Sigmoid colon (tissue), 7 donors: ENCODE data around the gene PICALM. TPM values are rescaled to one million over a fixed set of nuclear protein-coding genes. Genes with fewer than 3 reads are reported as not detected.

ENCODE experiments used
- DNase-seq: peaks from one replicate; pipeline ENCODE4 v3.0.0-alpha.2; 2019
- H3K27ac ChIP-seq, 4 donors: fragments of 200-600 bp; sonication (generic); one replicate each; pipeline ENCODE4 v1.5.1; 2016 to 2019; ENCODE audit warnings: mild to moderate bottlenecking in 1 of 4
- H3K27me3 ChIP-seq, 3 donors: fragments of 200-600 bp; sonication (generic); one replicate each; pipeline ENCODE4 v1.5.1; 2019; ENCODE audit warnings: mild to moderate bottlenecking in 1 of 3
- H3K36me3 ChIP-seq, 4 donors: fragments of 200-600 bp; sonication (generic); one replicate each; pipeline ENCODE4 v1.5.1; 2016 to 2019
- H3K4me1 ChIP-seq, 4 donors: fragments of 200-600 bp; sonication (generic); one replicate each; pipeline ENCODE4 v1.5.1; 2017 to 2019
- H3K4me3 ChIP-seq, 4 donors: fragments of 200-600 bp; sonication (generic); one replicate each; pipeline ENCODE4 v1.5.1; 2017 to 2019; ENCODE audit warnings: mild to moderate bottlenecking in 2 of 4, moderate library complexity in 1 of 4
- H3K9me3 ChIP-seq, 4 donors: fragments of 200-600 bp in 3 of 4; sonication (generic) in 3 of 4; one replicate each; pipeline versions ENCODE4 v1.5.1 to v1.6.1; 2013 to 2019
- CTCF ChIP-seq, 4 experiments: fragments of 450-650 bp in 3 of 4; fragments of 200-600 bp in 1 of 4; IDR thresholded peaks; one replicate each; pipeline ENCODE4 v1.5.1; 2016 to 2019; ENCODE audit warnings: antibody characterized with exemption in 4 of 4, mild to moderate bottlenecking in 3 of 4, moderate library complexity in 2 of 4
- EP300 ChIP-seq, 4 donors: sonication (generic); formaldehyde crosslinking; IDR thresholded peaks; one replicate each; pipeline ENCODE4 v1.6.1; 2017; ENCODE audit warnings: antibody characterized with exemption in 4 of 4
- POLR2A ChIP-seq, 2 donors: fragments of 450-650 bp; IDR thresholded peaks; one replicate each; pipeline ENCODE4 v1.6.1; 2016; ENCODE audit warnings: antibody characterized with exemption in 2 of 2, mild to moderate bottlenecking in 2 of 2, moderate library complexity in 2 of 2
- POLR2AphosphoS5 ChIP-seq, 4 donors: sonication (generic); formaldehyde crosslinking; IDR thresholded peaks; one replicate each; pipeline ENCODE4 v1.6.1; 2017; ENCODE audit warnings: antibody characterized with exemption in 4 of 4
- WGBS, 2 donors: extraction: QIAGEN DNeasy Blood & Tissue Kit; methylation state at CpG; one replicate each; pipeline ENCODE4 v1.1.7; 2013; 5-methylcytosine and 5-hydroxymethylcytosine counted together
- intact Hi-C: fragments of 100-400 bp; cut with DNase I; formaldehyde crosslinking; loops from one replicate; pipeline ENCODE4 v1.15.1; 2023
- polyA plus RNA-seq, 3 donors: library from polyadenylated mRNA; stranded (reverse); fragments of 200-250 nt; gene quantifications; one replicate each; pipeline ENCODE4 v1.2.3, GENCODE V29; 2013
- total RNA-seq, 4 donors: library from RNA; depleted of rRNA; stranded (reverse); fragments of >200 nt; gene quantifications; one replicate each; pipeline ENCODE4 v1.1.0, GENCODE V29; 2016
- donor health status: healthy with polysubstance abuse.
- donor health status: Bipolar disorder and iron deficiency.
- donor health status: healthy.

PICALM gene
- total and polyA plus RNA-seq, 7 donors, result 55.3 to 250 (median 213) TPM

- TF ChIP-seq CTCF (IDR thresholded peaks at IDR 0.05) (no peak), POLR2AphosphoS5 (IDR thresholded peaks at IDR 0.05) (no peak)
- DNase-seq, result no peak
- intact Hi-C loops, result no loop called here
Observed at GRCh38 chr11:86035164-86035563, 33.7 kb downstream of the PICALM start.

GRCh38 chr11:86034710-86035109 is 34.2 kb downstream of the PICALM start:
- DNase-seq, result no peak
- no peak overlapping the region for H3K4me3 ChIP-seq
- no peak overlapping the region for H3K27ac ChIP-seq
- intact Hi-C loops, result no loop called here
- TF ChIP-seq POLR2AphosphoS5 (IDR thresholded peaks at IDR 0.05), result no peak
- TF ChIP-seq POLR2A (IDR thresholded peaks at IDR 0.05), result no peak
- TF ChIP-seq EP300 (IDR thresholded peaks at IDR 0.05), result no peak
- TF ChIP-seq CTCF (IDR thresholded peaks at IDR 0.05), result no peak
- no peaks in the 10 kb centered on the region for H3K9me3 ChIP-seq
- peaks cover 0 to 65% (median 47%) of the 10 kb centered on the region in 4 donors for H3K4me1 ChIP-seq
- WGBS, 2 donors, result 33 to 74% methylated on average over 2 of the region's 2 CpGs
- H3K36me3 ChIP-seq, result peaks cover 0 to 14% (median 1%) of the 10 kb centered on the region in 4 donors
- no peaks in the 10 kb centered on the region for H3K27me3 ChIP-seq

More at GRCh38 chr11:86035164-86035563, 33.7 kb downstream of the PICALM start:
- Histone ChIP-seq H3K27ac (no peak overlapping the region), H3K9me3 (no peaks in the 10 kb centered on the region), H3K27me3 (no peaks in the 10 kb centered on the region), H3K36me3 (peaks cover 0 to 11% (median under 1%) of the 10 kb centered on the region in 4 donors), H3K4me1 (peaks cover 0 to 67% (median 48%) of the 10 kb centered on the region in 4 donors), H3K4me3 (no peak overlapping the region)
- 62 to 71% methylated on average over 1 of the region's 1 CpG for WGBS, 2 donors

- peaks cover 0 to 10% (median 2%) of the 10 kb centered on the region in 4 donors for H3K4me1 ChIP-seq
- peaks cover 0 to 87% (median 8%) of the 10 kb centered on the region in 4 donors for H3K36me3 ChIP-seq
- H3K4me3 ChIP-seq, result no peak overlapping the region
- intact Hi-C loops, result no loop called here
- H3K27me3 ChIP-seq, result no peaks in the 10 kb centered on the region
- no peak for DNase-seq
- H3K9me3 ChIP-seq, result peaks cover 0 to 2% (median 0%) of the 10 kb centered on the region in 4 donors
- TF ChIP-seq CTCF (IDR thresholded peaks at IDR 0.05), result no peak
- WGBS, 2 donors, result 64 to 91% methylated on average over 3 of the region's 3 CpGs
- H3K27ac ChIP-seq, result no peak overlapping the region
Observed at GRCh38 chr11:86021377-86021776, 47.5 kb downstream of the PICALM start.

GRCh38 chr11:86018249-86018648 is 50.6 kb downstream of the PICALM start:
- intact Hi-C loops, result no loop called here
- 96% methylated on average over 1 of the region's 1 CpG for WGBS, 2 donors
- Histone ChIP-seq H3K36me3 (peaks cover 0 to 62% (median 3%) of the 10 kb centered on the region in 4 donors), H3K4me1 (peaks cover 0 to 25% (median 9%) of the 10 kb centered on the region in 4 donors), H3K27ac (no peak overlapping the region), H3K27me3 (no peaks in the 10 kb centered on the region), H3K9me3 (peaks cover 0 to 2% (median 0%) of the 10 kb centered on the region in 4 donors), H3K4me3 (no peak overlapping the region)
- TF ChIP-seq CTCF (IDR thresholded peaks at IDR 0.05), result no peak
- no peak for TF ChIP-seq POLR2AphosphoS5 (IDR thresholded peaks at IDR 0.05)
- no peak for TF ChIP-seq POLR2A (IDR thresholded peaks at IDR 0.05)
- no peak for TF ChIP-seq EP300 (IDR thresholded peaks at IDR 0.05)
- DNase-seq, result no peak

- Histone ChIP-seq H3K27me3 (no peaks in the 10 kb centered on the region), H3K4me3 (no peak overlapping the region), H3K9me3 (peaks cover 0 to 2% (median 0%) of the 10 kb centered on the region in 4 donors), H3K4me1 (peaks cover 0 to 25% (median 9%) of the 10 kb centered on the region in 4 donors), H3K36me3 (peaks cover 0 to 59% (median 3%) of the 10 kb centered on the region in 4 donors), H3K27ac (no peak overlapping the region)
- intact Hi-C loops, result no loop called here
- no peak for DNase-seq
- 94 to 96% methylated on average over 2 of the region's 2 CpGs for WGBS, 2 donors
- TF ChIP-seq EP300 (IDR thresholded peaks at IDR 0.05) (no peak), POLR2AphosphoS5 (IDR thresholded peaks at IDR 0.05) (no peak), CTCF (IDR thresholded peaks at IDR 0.05) (no peak), POLR2A (IDR thresholded peaks at IDR 0.05) (no peak)
Observed at GRCh38 chr11:86016451-86016850, 52.4 kb downstream of the PICALM start.
